Activated T-helper 17 cell treated with anti-CD3 and anti-CD28 coated beads, Interleukin-2, amount 50 U/mL, for 72 hours (primary cell): ENCODE data around the gene KDELR1. TPM values are rescaled to one million over a fixed set of nuclear protein-coding genes. Genes with fewer than 3 reads are reported as not detected.

Source experiments
- ATAC-seq: fragments of 150-1000 bp; cut with Tn5 transposase; replicated peaks from 2 replicates; pipeline ENCODE4 v1.10.0; 2021; ENCODE audit warnings: mild to moderate bottlenecking, moderate library complexity
- H3K27ac Mint-ChIP-seq: one replicate; pipeline ENCODE4 v1.8.0; 2022; ENCODE audit warnings: mixed read lengths
- H3K27me3 Mint-ChIP-seq: one replicate; pipeline ENCODE4 v1.8.0; 2022; ENCODE audit warnings: mixed read lengths
- H3K36me3 Mint-ChIP-seq: one replicate; pipeline ENCODE4 v1.8.0; 2022; ENCODE audit warnings: low read depth, mild to moderate bottlenecking, mixed read lengths
- H3K4me1 Mint-ChIP-seq: one replicate; pipeline ENCODE4 v1.8.0; 2022; ENCODE audit warnings: mixed read lengths
- H3K4me3 Mint-ChIP-seq: one replicate; pipeline ENCODE4 v1.8.0; 2022; ENCODE audit warnings: mild to moderate bottlenecking, mixed read lengths
- H3K9me3 Mint-ChIP-seq: one replicate; pipeline ENCODE4 v1.8.0; 2022; ENCODE audit warnings: mixed read lengths
- total RNA-seq, 2 donors: library from RNA; stranded (reverse); gene quantifications; one replicate each; pipeline ENCODE4 v1.2.3, GENCODE V29; 2022

Gene KDELR1
- 10 to 100 TPM; 73.8 to 97.0 TPM for total RNA-seq

DNA sequence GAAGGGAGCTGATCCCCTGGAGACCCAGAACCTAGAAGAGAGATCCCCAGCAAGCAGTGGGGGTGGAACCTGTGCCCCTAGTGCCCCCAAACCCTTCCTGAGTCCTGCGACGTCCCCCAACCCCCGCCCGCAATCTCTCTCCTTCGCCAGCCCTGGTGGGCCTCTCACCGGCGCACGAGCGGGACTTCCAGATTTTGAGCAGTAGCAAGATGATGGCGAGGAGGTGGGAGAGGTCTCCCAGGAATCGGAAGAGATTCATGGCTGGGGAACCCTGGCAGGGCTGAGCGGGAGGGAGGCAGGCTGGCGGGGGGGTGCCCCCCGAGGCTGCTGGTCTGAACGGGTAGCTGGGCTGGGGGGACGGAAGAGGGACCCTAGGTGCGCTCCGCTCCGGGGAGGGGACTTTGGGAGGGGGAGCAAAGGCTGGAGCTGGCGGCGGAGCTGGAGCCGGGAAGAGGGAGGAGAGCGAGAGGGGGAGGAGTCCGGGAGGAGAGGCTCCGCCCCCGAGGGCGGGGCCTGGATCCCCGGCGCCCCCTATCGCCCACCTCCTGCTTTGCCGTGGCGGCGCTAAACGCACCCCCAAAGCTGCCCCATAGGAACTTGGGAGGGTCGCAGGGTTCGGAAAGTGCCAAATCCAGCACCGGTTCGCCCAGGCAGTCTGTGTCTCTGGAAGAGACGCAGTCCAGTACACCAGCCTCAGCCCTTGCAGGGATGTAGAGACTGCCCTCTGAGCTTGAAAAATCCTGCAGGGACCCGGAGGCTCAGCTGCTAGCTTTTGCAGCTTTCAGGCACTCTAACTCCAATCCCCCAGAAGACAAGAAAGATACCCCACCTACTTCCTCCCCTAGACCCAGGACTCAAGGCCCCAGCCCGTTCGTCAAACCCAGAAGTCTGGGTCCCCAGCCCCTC lies at the start of gene KDELR1:
KDELR1 (minus strand) TSS at position 452 of the 906 bp plus-strand sequence; CDS start at position 259, 193 bp downstream.
- Mint-ChIP-seq H3K27me3 (peaks cover 22% of the 10 kb centered on the region), H3K36me3 (peaks cover 38% of the 10 kb centered on the region), H3K4me3 (peak within 1 kb of the TSS; percentile 91), H3K4me1 (peaks cover 8% of the 10 kb centered on the region), H3K9me3 (no peaks in the 10 kb centered on the region), H3K27ac (peak within 1 kb of the TSS; percentile 97)
- peak; percentile 86 for ATAC-seq

- no peaks in the 10 kb centered on the region for H3K4me1 Mint-ChIP-seq
- no peaks in the 10 kb centered on the region for H3K9me3 Mint-ChIP-seq
- no peak for ATAC-seq
- peaks cover 20% of the 10 kb centered on the region for H3K27me3 Mint-ChIP-seq
- H3K36me3 Mint-ChIP-seq, result peaks cover 3% of the 10 kb centered on the region
- no peak overlapping the region for H3K4me3 Mint-ChIP-seq
- no peak overlapping the region for H3K27ac Mint-ChIP-seq
Measured at GRCh38 chr19:48436586-48436985, 45.2 kb upstream of the KDELR1 start.

DNA sequence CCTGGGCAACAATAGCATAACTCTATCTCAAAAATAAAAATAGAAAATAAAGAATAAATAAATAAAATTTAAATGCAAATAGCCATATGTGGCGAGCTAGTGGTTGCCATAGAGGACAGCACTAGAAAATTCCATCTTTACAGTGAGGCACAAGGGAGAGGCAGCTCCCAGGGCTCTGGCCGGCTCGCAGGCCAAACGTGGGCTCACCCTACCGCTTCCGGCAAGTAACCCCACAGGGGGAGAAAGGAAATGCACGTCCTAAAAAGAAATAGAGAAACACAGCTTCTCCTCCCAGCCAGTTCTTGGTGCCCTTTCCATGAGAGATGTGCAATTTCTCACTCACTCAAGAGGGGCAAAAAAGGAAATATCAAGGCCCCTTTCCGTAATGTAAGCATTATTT lies 42.0 kb upstream of the KDELR1 start:
- Mint-ChIP-seq H3K36me3 (no peaks in the 10 kb centered on the region), H3K27me3 (peaks cover 20% of the 10 kb centered on the region), H3K4me3 (no peak overlapping the region), H3K27ac (no peak overlapping the region), H3K9me3 (no peaks in the 10 kb centered on the region), H3K4me1 (no peaks in the 10 kb centered on the region)
- no peak for ATAC-seq

GRCh38 chr19:48428670-48429069 lies 37.3 kb upstream of the KDELR1 start:
- peaks cover 6% of the 10 kb centered on the region for H3K4me1 Mint-ChIP-seq

DNA sequence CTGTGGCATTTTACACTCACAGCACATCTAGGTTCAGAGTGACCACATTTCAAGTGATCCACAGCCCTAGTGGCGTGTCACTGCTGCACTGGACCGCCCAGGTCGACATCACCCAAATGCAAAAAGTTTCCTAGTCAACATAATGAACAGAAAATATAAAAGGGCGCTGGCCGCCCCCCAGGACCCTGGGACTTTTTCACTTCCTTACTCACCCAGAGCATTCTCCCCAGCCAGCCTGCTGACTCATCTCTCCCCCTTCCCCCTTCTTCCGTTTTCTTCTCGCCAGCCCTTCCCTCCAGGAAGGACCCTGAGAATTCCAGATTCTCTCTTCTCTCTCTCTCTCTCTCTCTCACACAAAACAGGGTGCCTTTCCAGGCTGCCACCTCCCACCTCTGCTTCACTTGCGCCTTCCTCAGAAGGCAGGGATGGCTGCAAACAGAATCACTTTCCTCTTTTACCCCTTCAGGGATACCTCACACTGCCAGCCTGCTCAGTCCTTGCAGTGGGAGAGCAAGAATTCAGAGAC lies 33.4 kb upstream of the KDELR1 start:
- H3K27ac Mint-ChIP-seq, result peak overlapping the region; percentile 75
- H3K4me1 Mint-ChIP-seq, result peaks cover 6% of the 10 kb centered on the region
- H3K27me3 Mint-ChIP-seq, result no peaks in the 10 kb centered on the region
- H3K9me3 Mint-ChIP-seq, result no peaks in the 10 kb centered on the region
- H3K4me3 Mint-ChIP-seq, result no peak overlapping the region
- no peaks in the 10 kb centered on the region for H3K36me3 Mint-ChIP-seq
- no peak for ATAC-seq

More at GRCh38 chr19:48428670-48429069, 37.3 kb upstream of the KDELR1 start:
- H3K27ac Mint-ChIP-seq, result no peak overlapping the region
- no peak for ATAC-seq
- no peaks in the 10 kb centered on the region for H3K27me3 Mint-ChIP-seq
- no peaks in the 10 kb centered on the region for H3K36me3 Mint-ChIP-seq
- no peaks in the 10 kb centered on the region for H3K9me3 Mint-ChIP-seq
- no peak overlapping the region for H3K4me3 Mint-ChIP-seq

GRCh38 chr19:48421548-48421947 lies 30.2 kb upstream of the KDELR1 start:
- ATAC-seq, result no peak
- H3K36me3 Mint-ChIP-seq, result no peaks in the 10 kb centered on the region
- H3K27me3 Mint-ChIP-seq, result no peaks in the 10 kb centered on the region
- H3K9me3 Mint-ChIP-seq, result no peaks in the 10 kb centered on the region
- no peak overlapping the region for H3K4me3 Mint-ChIP-seq
- no peak overlapping the region for H3K27ac Mint-ChIP-seq
- peaks cover 20% of the 10 kb centered on the region for H3K4me1 Mint-ChIP-seq

- ATAC-seq, result peak; percentile 86
- H3K4me3 Mint-ChIP-seq, result peak overlapping the region; percentile 79
- no peaks in the 10 kb centered on the region for H3K9me3 Mint-ChIP-seq
Measured at GRCh38 chr19:48419158-48419920, 28.0 kb upstream of the KDELR1 start.

GRCh38 chr19:48418317-48419064 lies 27.1 kb upstream of the KDELR1 start:
- ATAC-seq, result peak; percentile 72

More at GRCh38 chr19:48419158-48419920, 28.0 kb upstream of the KDELR1 start:
- Mint-ChIP-seq H3K36me3 (no peaks in the 10 kb centered on the region), H3K27me3 (no peaks in the 10 kb centered on the region), H3K27ac (peak overlapping the region; percentile 94), H3K4me1 (peaks cover 19% of the 10 kb centered on the region)

GRCh38 chr19:48417421-48417820 lies 26.1 kb upstream of the KDELR1 start:
- Mint-ChIP-seq H3K4me1 (peaks cover 19% of the 10 kb centered on the region), H3K36me3 (no peaks in the 10 kb centered on the region), H3K27me3 (no peaks in the 10 kb centered on the region), H3K9me3 (no peaks in the 10 kb centered on the region), H3K27ac (no peak overlapping the region), H3K4me3 (no peak overlapping the region)
- no peak for ATAC-seq

More at GRCh38 chr19:48418317-48419064, 27.1 kb upstream of the KDELR1 start:
- Mint-ChIP-seq H3K4me3 (peak overlapping the region; percentile 79), H3K4me1 (peaks cover 19% of the 10 kb centered on the region), H3K27ac (peak overlapping the region; percentile 94), H3K36me3 (no peaks in the 10 kb centered on the region), H3K9me3 (no peaks in the 10 kb centered on the region), H3K27me3 (no peaks in the 10 kb centered on the region)

- peak overlapping the region; percentile 78 for H3K4me3 Mint-ChIP-seq
- no peaks in the 10 kb centered on the region for H3K36me3 Mint-ChIP-seq
- no peak for ATAC-seq
- no peaks in the 10 kb centered on the region for H3K27me3 Mint-ChIP-seq
- H3K27ac Mint-ChIP-seq, result no peak overlapping the region
- no peaks in the 10 kb centered on the region for H3K9me3 Mint-ChIP-seq
- H3K4me1 Mint-ChIP-seq, result peaks cover 19% of the 10 kb centered on the region
Measured at GRCh38 chr19:48415806-48416221, 24.5 kb upstream of the KDELR1 start.

DNA sequence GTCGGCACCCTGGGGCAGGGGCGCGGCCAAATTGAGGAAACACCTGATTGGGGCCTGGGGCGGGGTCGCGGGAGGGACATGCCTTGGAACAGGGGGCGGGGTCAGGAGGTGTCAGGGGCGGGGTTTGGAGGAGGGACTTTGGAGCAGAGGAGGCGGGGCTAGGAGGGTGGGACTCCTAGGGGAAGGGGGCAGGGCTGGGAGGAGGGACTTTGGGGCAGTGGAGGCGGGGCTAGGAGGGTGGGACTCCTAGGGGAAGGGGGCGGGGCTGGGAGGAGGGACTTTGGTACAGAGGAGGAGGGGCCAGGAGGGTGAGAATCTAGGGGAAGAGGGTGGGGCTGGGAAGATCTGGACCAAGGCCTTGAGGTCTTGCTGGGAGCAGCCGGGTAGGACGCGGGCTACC lies 24.0 kb upstream of the KDELR1 start:
- Mint-ChIP-seq H3K27ac (no peak overlapping the region), H3K36me3 (no peaks in the 10 kb centered on the region), H3K4me1 (peaks cover 19% of the 10 kb centered on the region), H3K4me3 (peak overlapping the region; percentile 78), H3K9me3 (no peaks in the 10 kb centered on the region), H3K27me3 (no peaks in the 10 kb centered on the region)
- peak; percentile 48 for ATAC-seq

DNA sequence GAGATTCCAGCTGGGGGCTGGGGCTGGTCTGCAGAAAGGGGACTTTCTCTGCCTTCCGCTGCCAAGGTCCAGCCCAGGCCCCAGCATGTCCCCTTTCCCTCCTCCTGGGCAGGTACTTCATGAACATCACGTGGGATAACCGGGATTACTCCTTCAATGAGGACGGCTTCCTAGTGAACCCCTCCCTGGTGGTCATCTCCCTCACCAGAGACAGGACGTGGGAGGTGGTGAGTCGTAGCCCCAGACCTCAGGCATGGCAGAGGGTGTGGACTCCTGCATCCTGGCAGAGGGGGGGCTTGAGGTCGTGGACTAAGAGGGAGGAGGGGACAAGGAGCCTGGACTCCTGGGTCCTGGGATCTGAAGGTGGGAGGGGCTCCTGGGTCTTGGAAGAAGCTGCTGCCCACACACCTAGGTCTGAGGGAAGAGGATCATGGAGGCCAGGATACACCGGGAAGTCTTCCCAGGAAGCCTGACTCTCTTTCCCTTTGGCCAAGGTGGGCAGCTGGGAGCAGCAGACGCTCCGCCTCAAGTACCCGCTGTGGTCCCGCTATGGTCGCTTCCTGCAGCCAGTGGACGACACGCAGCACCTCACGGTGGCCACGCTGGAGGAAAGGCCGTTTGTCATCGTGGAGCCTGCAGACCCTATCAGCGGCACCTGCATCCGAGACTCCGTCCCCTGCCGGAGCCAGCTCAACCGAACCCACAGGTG lies 22.7 kb upstream of the KDELR1 start:
- H3K27ac Mint-ChIP-seq, result no peak overlapping the region
- ATAC-seq, result no peak
- H3K4me1 Mint-ChIP-seq, result peaks cover 15% of the 10 kb centered on the region
- H3K36me3 Mint-ChIP-seq, result no peaks in the 10 kb centered on the region
- H3K9me3 Mint-ChIP-seq, result no peaks in the 10 kb centered on the region
- peak overlapping the region; percentile 15 for H3K4me3 Mint-ChIP-seq
- no peaks in the 10 kb centered on the region for H3K27me3 Mint-ChIP-seq

DNA sequence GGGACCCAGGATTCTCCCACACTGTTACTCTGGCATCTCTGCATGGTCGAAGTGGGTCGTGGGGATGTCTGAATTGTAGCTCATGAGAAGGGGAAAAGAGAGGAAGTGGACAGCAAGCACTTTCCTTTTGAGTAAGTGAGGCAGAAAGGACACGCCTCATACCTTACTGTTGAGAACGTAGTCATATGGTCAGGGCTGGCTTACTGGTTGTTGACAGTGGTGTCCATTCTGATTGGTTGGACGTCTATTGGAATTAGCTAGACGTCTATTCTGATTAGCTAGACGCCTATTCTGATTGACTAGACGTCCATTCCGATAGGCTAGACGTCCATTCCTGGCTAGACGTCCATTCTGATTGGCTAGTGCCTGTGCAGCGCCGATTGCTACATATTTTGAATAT lies 14.5 kb upstream of the KDELR1 start:
- no peaks in the 10 kb centered on the region for H3K9me3 Mint-ChIP-seq
- no peak for ATAC-seq
- no peak overlapping the region for H3K4me3 Mint-ChIP-seq
- H3K4me1 Mint-ChIP-seq, result peaks cover 7% of the 10 kb centered on the region
- H3K27ac Mint-ChIP-seq, result no peak overlapping the region
- no peaks in the 10 kb centered on the region for H3K36me3 Mint-ChIP-seq
- H3K27me3 Mint-ChIP-seq, result peaks cover 5% of the 10 kb centered on the region
